Renal pelvis (tissue), 12 donors: ENCODE results near the gene LAX1. TPM values are rescaled to one million over a fixed set of nuclear protein-coding genes. Genes with fewer than 3 reads are reported as not detected.
"Not testable (repeated sequence)": the region's sequence is repeated elsewhere in the genome, so short reads cannot be mapped to it uniquely, and the experiment has no call there.

Source experiments
- DNase-seq: peaks from one replicate; pipeline ENCODE4 v3.0.0-alpha.2; 2013
- long read RNA-seq, 16 experiments: transcript quantifications; one replicate each; lab custom pipeline, GENCODE V29; 2026
- polyA plus RNA-seq, 3 donors: library from polyadenylated mRNA; unstranded; fragments of 120-200 nt; gene quantifications; one replicate each; pipeline ENCODE4 v1.2.1, GENCODE V29; 2013; ENCODE audit not compliant: insufficient read length in 3 of 3

Gene LAX1, protein sequence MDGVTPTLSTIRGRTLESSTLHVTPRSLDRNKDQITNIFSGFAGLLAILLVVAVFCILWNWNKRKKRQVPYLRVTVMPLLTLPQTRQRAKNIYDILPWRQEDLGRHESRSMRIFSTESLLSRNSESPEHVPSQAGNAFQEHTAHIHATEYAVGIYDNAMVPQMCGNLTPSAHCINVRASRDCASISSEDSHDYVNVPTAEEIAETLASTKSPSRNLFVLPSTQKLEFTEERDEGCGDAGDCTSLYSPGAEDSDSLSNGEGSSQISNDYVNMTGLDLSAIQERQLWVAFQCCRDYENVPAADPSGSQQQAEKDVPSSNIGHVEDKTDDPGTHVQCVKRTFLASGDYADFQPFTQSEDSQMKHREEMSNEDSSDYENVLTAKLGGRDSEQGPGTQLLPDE
- polyA plus RNA-seq: under 1 TPM; 0.07 to 0.19 (median 0.18) TPM
- long read RNA-seq, donor 1: 0 reads
- long read RNA-seq, donor 2: 0 reads
- long read RNA-seq, donor 3: 0 reads
- long read RNA-seq, donor 4: 0 reads
- long read RNA-seq, donor 5: 0 reads
- long read RNA-seq, donor 6: 0 reads
- long read RNA-seq, donor 7: 0 reads
- long read RNA-seq, donor 8: 0 reads
- long read RNA-seq, donor 9: 0 reads
- long read RNA-seq, donor 10: 0 reads
- long read RNA-seq, donor 11: 0 reads
- long read RNA-seq, donor 12: 0 reads
- long read RNA-seq, donor 13: 0 reads
- long read RNA-seq, donor 14: 0 reads
- long read RNA-seq, donor 15: 0 reads
- long read RNA-seq, donor 16: 0 reads

DNA sequence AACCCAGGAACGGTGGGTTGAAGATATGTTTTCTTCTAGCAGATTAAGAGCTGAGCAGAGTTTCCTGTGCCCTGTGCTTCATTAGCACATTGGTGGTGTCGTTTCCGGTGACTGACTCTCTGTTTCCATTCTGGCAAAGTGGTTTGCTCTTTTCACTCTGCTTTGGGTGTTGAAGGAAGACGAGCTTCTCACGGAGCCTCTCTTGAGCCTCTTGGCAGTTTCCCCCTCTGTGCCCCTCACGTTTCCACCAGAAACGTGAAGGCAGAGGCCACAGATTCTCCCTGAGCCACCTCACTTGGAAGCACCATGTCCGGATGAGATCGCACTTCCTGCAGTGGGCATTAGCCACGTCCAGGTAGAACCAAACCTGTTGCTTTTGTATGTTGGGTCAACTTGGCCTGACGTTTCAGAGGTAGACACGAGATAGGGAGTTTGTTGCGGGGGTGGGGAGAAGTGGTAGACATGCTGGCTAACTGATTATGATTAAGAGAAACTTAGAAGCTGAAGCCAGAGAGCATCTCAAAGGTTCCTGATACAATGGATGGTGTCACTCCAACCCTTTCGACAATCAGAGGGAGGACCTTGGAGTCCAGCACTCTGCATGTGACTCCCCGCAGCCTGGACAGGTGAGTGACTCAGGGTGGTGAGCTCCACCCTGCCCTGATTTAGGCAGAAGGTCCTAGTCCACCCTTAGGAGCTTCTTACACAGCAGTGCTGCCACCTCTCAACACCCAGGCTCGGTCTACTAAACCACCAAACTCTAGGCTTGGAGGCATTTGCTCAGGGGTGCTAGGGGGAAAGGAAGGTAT is at the start of gene LAX1:
TSS of gene LAX1 (plus strand) at position 155 of the 809 bp plus-strand sequence. CDS start at position 538, 383 bp downstream.
- DNase-seq: no peak

DNA sequence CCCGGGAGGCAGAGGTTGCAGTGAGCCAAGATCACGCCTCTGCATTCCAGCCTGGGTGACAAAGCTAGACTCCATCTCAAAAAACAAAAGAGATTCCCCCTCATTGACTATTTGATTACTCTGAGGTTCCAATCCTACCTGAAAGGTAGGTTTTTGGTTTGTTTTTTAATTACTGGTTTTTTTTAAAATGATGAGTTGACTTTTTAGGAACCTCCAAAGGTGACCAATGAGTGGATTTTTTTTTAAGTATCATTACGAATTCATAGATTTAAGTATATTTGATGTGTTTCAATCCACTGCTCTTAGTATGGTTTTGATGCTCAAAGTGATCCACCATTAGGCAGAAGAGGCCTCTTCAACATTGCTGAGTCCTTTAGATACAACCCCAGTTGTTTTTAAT is 47.9 kb upstream of the LAX1 start:
- no peak for DNase-seq

- DNase-seq: peak; percentile 24
These were observed 44.7 kb upstream of the LAX1 start for GRCh38 chr1:203720242-203720641.

- DNase-seq: no peak
These were observed 42.1 kb upstream of the LAX1 start for GRCh38 chr1:203722909-203723308.

DNA sequence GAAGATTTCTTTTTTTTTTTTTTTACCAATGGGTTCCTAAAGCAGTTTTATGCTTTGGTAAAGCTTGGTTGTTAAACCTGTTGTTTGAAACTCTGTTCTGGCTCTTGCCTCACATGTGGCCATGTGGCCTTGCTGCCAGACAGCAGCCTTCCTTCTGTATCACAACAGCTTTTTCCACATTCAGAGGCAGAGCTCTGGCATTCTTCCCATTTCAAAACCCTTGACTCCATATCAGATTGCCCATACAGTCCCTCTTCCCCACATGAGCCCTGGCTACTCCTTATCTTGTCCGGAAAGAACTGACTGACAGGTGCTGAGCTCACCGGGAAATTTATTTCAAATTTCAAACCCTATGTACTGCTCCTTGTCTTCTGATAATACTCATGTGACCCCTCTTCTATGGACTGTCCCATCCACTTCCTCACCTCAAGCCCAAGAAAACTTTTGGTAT is 38.5 kb upstream of the LAX1 start:
- DNase-seq: no peak

GRCh38 chr1:203733009-203733863 is 31.7 kb upstream of the LAX1 start:
- no peak for DNase-seq

DNA sequence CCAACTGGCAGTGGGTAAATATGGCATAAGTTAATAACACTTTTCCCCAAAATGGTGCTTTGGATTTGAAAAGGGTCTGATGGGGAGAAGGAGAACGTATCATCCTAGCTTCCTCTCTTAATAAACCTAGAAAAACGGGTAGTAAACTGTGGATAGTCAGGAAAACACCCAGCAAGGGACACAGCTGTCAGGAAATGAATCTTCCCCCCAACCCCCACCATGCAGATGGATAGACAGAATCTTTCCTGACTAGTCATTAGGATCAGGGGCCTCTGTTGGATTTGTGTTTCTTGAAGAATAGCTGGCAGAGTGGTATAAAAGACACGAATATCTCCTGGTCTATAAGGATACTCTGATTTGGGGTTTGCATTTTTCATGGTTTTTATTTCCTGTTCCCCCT is 22.5 kb upstream of the LAX1 start:
- no peak for DNase-seq

DNA sequence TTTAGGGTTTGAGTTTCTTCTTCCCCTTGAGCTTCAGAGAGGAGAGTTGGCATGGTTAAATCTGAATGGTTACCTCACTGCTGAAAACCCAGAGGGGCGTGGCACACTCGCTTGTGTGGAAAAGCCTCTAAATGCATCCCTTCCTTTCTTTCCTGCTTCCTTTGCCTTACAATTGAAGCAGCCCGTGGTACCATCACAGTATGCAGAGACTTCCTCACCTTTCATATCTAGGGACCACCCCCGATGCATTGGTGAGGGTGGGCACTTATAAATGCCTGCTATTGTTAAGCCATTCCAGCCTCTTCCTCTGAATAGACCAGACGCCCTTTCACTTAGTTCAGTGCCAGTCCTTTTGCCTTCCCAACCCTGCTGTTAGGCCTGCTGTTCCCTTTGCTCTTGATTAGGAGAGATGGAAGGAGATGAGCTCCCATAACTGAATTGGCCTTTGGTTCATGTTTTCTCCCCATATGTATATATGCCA is 21.9 kb upstream of the LAX1 start:
- DNase-seq: no peak

- no peak for DNase-seq
These were observed 20.7 kb upstream of the LAX1 start for GRCh38 chr1:203744075-203744972.

DNA sequence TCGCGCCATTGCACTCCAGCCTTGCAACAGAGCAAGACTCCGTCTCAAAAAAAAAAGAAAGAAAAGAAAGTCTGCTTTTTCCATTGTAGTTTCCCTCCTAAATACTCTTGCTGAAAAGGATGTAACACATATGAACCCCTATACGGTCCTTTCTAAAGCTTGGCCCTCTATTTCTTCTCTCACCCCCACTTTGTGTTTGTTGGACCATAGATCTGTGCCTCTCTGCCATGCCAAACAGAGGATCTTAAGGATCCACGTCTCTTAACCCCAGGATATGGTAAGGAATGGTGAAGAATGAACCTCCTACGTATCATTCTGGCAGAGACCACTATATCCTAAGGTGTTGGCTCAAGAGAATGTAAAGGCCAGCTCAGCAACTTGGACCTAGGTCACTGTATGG is 18.7 kb upstream of the LAX1 start:
- no peak for DNase-seq

DNA sequence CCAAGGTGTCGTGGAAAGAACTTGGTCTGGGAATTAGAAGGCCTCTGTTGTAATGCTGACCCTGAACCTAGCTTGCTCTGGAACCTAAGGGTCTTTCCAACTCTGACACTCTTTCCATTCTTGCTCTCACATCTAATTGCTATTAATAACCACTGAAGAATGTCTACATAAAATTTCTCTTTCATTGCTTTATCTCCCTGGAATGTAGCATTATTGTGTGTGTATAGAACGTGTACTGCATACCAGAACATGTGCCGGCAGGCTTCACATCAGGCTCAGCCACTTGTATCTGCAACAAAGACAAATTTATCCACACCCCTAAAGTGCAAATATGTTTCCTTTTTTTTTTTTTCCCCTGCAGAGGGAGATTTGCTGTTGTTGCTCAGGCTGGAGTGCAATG is 13.9 kb upstream of the LAX1 start:
- no peak for DNase-seq

- DNase-seq: not testable (repeated sequence)
These were observed 13.2 kb upstream of the LAX1 start for GRCh38 chr1:203751618-203752361.

DNA sequence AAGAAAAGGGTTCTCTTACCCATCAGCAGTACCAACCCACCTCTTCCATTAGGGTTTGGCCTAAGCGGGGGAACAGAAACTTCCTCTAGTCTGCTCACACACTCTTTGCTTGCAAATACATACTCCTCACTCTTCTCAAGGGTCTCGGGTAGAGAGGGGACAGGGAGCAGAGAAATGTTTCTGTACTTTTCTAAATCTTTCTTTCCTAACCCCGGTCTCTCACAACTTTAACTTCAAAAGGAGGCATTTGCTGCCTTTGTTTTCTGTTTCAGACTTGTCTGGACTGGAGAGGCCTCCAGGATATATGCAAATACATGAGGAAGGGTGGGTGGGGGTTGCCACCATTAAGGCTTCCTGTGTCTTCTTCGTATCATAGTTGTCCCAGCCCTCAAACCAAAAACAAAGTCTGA is 10.5 kb upstream of the LAX1 start:
- DNase-seq: no peak

DNA sequence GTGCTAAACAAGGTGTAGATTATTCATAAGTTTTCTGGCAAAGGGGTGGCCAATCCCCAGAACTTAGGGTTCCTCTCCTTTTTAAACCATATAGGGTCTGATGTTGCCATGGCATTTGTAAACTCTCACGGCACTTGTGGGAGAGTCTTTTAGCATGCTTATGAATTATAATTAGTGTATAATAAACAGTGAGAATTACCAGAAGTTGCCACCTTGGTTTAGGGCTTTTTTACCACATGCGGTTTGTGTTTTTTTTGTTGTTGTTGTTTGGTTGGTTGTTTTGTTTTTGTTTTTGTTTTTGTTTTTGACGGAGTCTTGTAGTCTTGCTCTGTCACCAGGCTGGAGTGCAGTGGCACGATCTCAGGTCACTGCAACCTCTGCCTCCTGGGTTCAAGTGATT is 8.9 kb upstream of the LAX1 start:
- DNase-seq: no peak

GRCh38 chr1:203758749-203759148 is 6.2 kb upstream of the LAX1 start:
- not testable (repeated sequence) for DNase-seq

GRCh38 chr1:203760506-203760905 is 4.5 kb upstream of the LAX1 start:
- DNase-seq: no peak

GRCh38 chr1:203761958-203762357 is 3.0 kb upstream of the LAX1 start:
- DNase-seq: not testable (repeated sequence)

- no peak for DNase-seq
These were observed 1.5 kb upstream of the LAX1 start for GRCh38 chr1:203763505-203763904.
